IMR-90 (cell line): Measurements from ENCODE around the gene NEUROD2. TPM values are rescaled to one million over a fixed set of nuclear protein-coding genes. Genes with fewer than 3 reads are reported as not detected.

Experiments
- ATAC-seq: fragments of 200-7000 bp; cut with Tn5 transposase; 2 replicates; pipeline ENCODE4 v1.9.1; 2020; ENCODE audit warnings: low read depth, mild to moderate bottlenecking, moderate library complexity
- BruUV-seq: library from RNA; stranded (reverse); fragments of 400-500 nt; replicated peaks from 2 replicates; lab custom pipeline; 2021; lab: Mats Ljungman, UMichigan
- CTCF ChIA-PET: fragments of 300-600 bp; formaldehyde crosslinking; extraction: SDS; loops from one replicate; lab custom pipeline; 2021; ENCODE audit warnings: antibody characterized with exemption; lab: Yijun Ruan, JAX
- POLR2A ChIA-PET: fragments of 300-600 bp; sonication (Branson Sonifier 250); formaldehyde crosslinking; loops from one replicate; lab custom pipeline; 2022; ENCODE audit warnings: antibody characterized with exemption; ENCODE audit not compliant: unreplicated experiment; lab: Charles Lee
- DNase-seq: peaks from one replicate; pipeline ENCODE4 v3.0.0; 2013
- H2AFZ ChIP-seq: replicated peaks from 2 replicates; pipeline ENCODE3; 2013; ENCODE audit warnings: low read length, mild to moderate bottlenecking; ENCODE audit not compliant: poor library complexity
- H2AK5ac ChIP-seq: 2 replicates; pipeline ENCODE4 v1.6.1; 2013; ENCODE audit warnings: low read depth, low read length, inconsistent platforms
- H2AK9ac ChIP-seq: replicated peaks from 2 replicates; pipeline ENCODE3; 2013; ENCODE audit warnings: mild to moderate bottlenecking, low read depth, low read length, moderate library complexity; ENCODE audit not compliant: poor library complexity
- H2BK120ac ChIP-seq: 2 replicates; pipeline ENCODE4 v1.6.1; 2013; ENCODE audit warnings: low read depth, low read length, inconsistent platforms
- H2BK15ac ChIP-seq: 3 replicates; pipeline ENCODE4 v1.6.1; 2013; ENCODE audit warnings: low read depth, low read length, inconsistent platforms
- H2BK20ac ChIP-seq: 2 replicates; pipeline ENCODE4 v1.6.1; 2013; ENCODE audit warnings: low read depth, mild to moderate bottlenecking, inconsistent platforms, low read length, moderate library complexity
- H2BK5ac ChIP-seq: 2 replicates; pipeline ENCODE4 v1.6.1; 2013; ENCODE audit warnings: mild to moderate bottlenecking, low read depth, low read length, inconsistent platforms; ENCODE audit not compliant: poor library complexity, severe bottlenecking
- H3K14ac ChIP-seq: replicated peaks from 2 replicates; pipeline ENCODE4 v1.6.1; 2013; ENCODE audit warnings: low read depth, low read length, inconsistent platforms
- H3K18ac ChIP-seq: 2 replicates; pipeline ENCODE4 v1.6.1; 2013; ENCODE audit warnings: low read depth, low read length, control low read depth
- H3K23ac ChIP-seq: 2 replicates; pipeline ENCODE4 v1.6.1; 2013; ENCODE audit warnings: low read depth, low read length, inconsistent platforms
- H3K27ac ChIP-seq: 2 replicates; pipeline ENCODE4 v1.5.1; 2013; ENCODE audit warnings: mild to moderate bottlenecking, control low read depth, low read length; ENCODE audit not compliant: insufficient read depth
- H3K27me3 ChIP-seq: 2 replicates; pipeline ENCODE4 v1.6.1; 2013; ENCODE audit warnings: low read length; ENCODE audit not compliant: control insufficient read depth, insufficient read depth
- H3K36me3 ChIP-seq: 2 replicates; pipeline ENCODE4 v1.6.1; 2013; ENCODE audit warnings: low read length, mixed read lengths; ENCODE audit not compliant: control insufficient read depth, insufficient read depth
- H3K4ac ChIP-seq: 2 replicates; pipeline ENCODE4 v1.6.1; 2013; ENCODE audit warnings: low read depth, low read length, inconsistent platforms
- H3K4me1 ChIP-seq: 2 replicates; pipeline ENCODE4 v1.6.1; 2013; ENCODE audit warnings: low read length, mixed read lengths; ENCODE audit not compliant: control insufficient read depth, insufficient read depth
- H3K4me2 ChIP-seq: 2 replicates; pipeline ENCODE4 v1.6.1; 2013; ENCODE audit warnings: low read depth, mild to moderate bottlenecking, control low read depth, low read length, moderate library complexity
- H3K4me3 ChIP-seq: 2 replicates; pipeline ENCODE4 v1.5.1; 2013; ENCODE audit warnings: low read depth, mild to moderate bottlenecking, control low read depth, low read length, moderate library complexity; ENCODE audit not compliant: insufficient read depth
- H3K56ac ChIP-seq: 2 replicates; pipeline ENCODE4 v1.6.1; 2013; ENCODE audit warnings: low read length, inconsistent platforms; ENCODE audit not compliant: insufficient read depth; ENCODE audit errors: extremely low read depth
- H3K79me1 ChIP-seq, 2 experiments: 2 replicates each; pipeline ENCODE4 v1.6.1; 2013; ENCODE audit warnings: low read length in 2 of 2, inconsistent platforms in 1 of 2, low read depth in 1 of 2
- H3K9ac ChIP-seq: 2 replicates; pipeline ENCODE4 v1.6.1; 2013; ENCODE audit warnings: low read depth, low read length, control low read depth
- H3K9me1 ChIP-seq: 2 replicates; pipeline ENCODE4 v1.6.1; 2013; ENCODE audit warnings: low read length, inconsistent platforms; ENCODE audit not compliant: insufficient read depth
- H3K9me3 ChIP-seq: 2 replicates; pipeline ENCODE4 v1.6.1; 2013; ENCODE audit warnings: low read length; ENCODE audit not compliant: control insufficient read depth, insufficient read depth
- H4K20me1 ChIP-seq: 2 replicates; pipeline ENCODE4 v1.6.1; 2013; ENCODE audit warnings: low read length, inconsistent platforms; ENCODE audit not compliant: insufficient read depth
- H4K5ac ChIP-seq: 2 replicates; pipeline ENCODE4 v1.6.1; 2013; ENCODE audit warnings: mild to moderate bottlenecking, low read depth, low read length, control low read depth
- H4K8ac ChIP-seq, 2 experiments: 2 replicates each; pipeline ENCODE4 v1.6.1; 2013; ENCODE audit warnings: low read depth in 2 of 2, low read length in 2 of 2, control low read depth in 1 of 2, inconsistent platforms in 1 of 2
- H4K91ac ChIP-seq: 2 replicates; pipeline ENCODE4 v1.6.1; 2013; ENCODE audit warnings: low read depth, low read length, inconsistent platforms; ENCODE audit not compliant: insufficient read depth
- BHLHE40 ChIP-seq: fragments of 150-350 bp; IDR thresholded peaks from 2 replicates; pipeline ENCODE4 v1.6.1; 2016; ENCODE audit warnings: mild to moderate bottlenecking, low read depth, low read length
- CEBPB ChIP-seq: IDR thresholded peaks from 2 replicates; pipeline ENCODE4 v1.6.1; 2012; ENCODE audit warnings: low read depth, low read length, improper control_type of control experiment
- CHD1 ChIP-seq: IDR thresholded peaks from 2 replicates; pipeline ENCODE4 v1.6.1; 2012; ENCODE audit warnings: low read depth, low read length, improper control_type of control experiment
- FOS ChIP-seq: fragments of 150-350 bp; IDR thresholded peaks from 2 replicates; pipeline ENCODE4 v1.6.1; 2016; ENCODE audit warnings: low read depth, low read length
- MAFK ChIP-seq: IDR thresholded peaks from 2 replicates; pipeline ENCODE4 v1.6.1; 2012; ENCODE audit warnings: low read depth, low read length, improper control_type of control experiment
- MAZ ChIP-seq: IDR thresholded peaks from 2 replicates; pipeline ENCODE4 v1.6.1; 2012; ENCODE audit warnings: low read depth, mild to moderate bottlenecking, low read length, improper control_type of control experiment, moderate library complexity, borderline replicate concordance
- MXI1 ChIP-seq: IDR thresholded peaks from 2 replicates; pipeline ENCODE4 v1.6.1; 2012; ENCODE audit warnings: low read depth, mild to moderate bottlenecking, low read length, moderate library complexity, borderline replicate concordance
- NFE2L2 ChIP-seq: fragments of 150-350 bp; IDR thresholded peaks from 2 replicates; pipeline ENCODE4 v1.6.1; 2016; ENCODE audit warnings: low read depth, mild to moderate bottlenecking, low read length
- POLR2A ChIP-seq: IDR thresholded peaks from 2 replicates; pipeline ENCODE4 v1.6.1; 2012; ENCODE audit warnings: mild to moderate bottlenecking, low read depth, low read length
- RAD21 ChIP-seq: IDR thresholded peaks from 2 replicates; pipeline ENCODE4 v1.6.1; 2012; ENCODE audit warnings: low read length, improper control_type of control experiment
- RCOR1 ChIP-seq: IDR thresholded peaks from 2 replicates; pipeline ENCODE4 v1.6.1; 2012; ENCODE audit warnings: mild to moderate bottlenecking, low read length, improper control_type of control experiment; ENCODE audit not compliant: insufficient replicate concordance
- RFX5 ChIP-seq: IDR thresholded peaks from 2 replicates; pipeline ENCODE4 v1.8.0; 2012; ENCODE audit warnings: low read depth, mild to moderate bottlenecking, low read length, moderate library complexity
- SMC3 ChIP-seq: fragments of 150-350 bp; IDR thresholded peaks from 2 replicates; pipeline ENCODE4 v1.6.1; 2016; ENCODE audit warnings: low read depth, mild to moderate bottlenecking, antibody characterized with exemption, low read length, moderate library complexity
- WGBS, 2 experiments: methylation state at CpG; one replicate each; pipeline versions ENCODE4 v1.1.5 to v1.1.7; 2013; ENCODE audit warnings: missing lambda C conversion rate in 2 of 2; ENCODE audit not compliant: insufficient read length in 1 of 2; ENCODE audit errors: extremely low coverage in 2 of 2; 5-methylcytosine and 5-hydroxymethylcytosine counted together
- dilution Hi-C: fragments of 300-500 bp; cut with HindIII; formaldehyde crosslinking; loops from one replicate; pipeline ENCODE4 v1.14.3; 2018; ENCODE audit warnings: low sequenced_read_pairs; ENCODE audit not compliant: unreplicated experiment
- in situ Hi-C: fragments of 300-500 bp; cut with MboI; formaldehyde crosslinking; loops from 3 replicates; pipeline ENCODE4 v1.14.3; 2019; ENCODE audit warnings: low sequenced_read_pairs, inconsistent platforms, mixed read lengths
- intact Hi-C: fragments of 100-400 bp; cut with micrococcal nuclease; formaldehyde crosslinking; loops from 2 replicates; pipeline ENCODE4 v1.10.0; 2022
- polyA plus RNA-seq, 3 experiments: library from polyadenylated mRNA; depleted of rRNA; stranded (reverse); fragments of >200 nt; gene quantifications; 2 replicates each; pipeline ENCODE4 v1.2.3, GENCODE V29; 2012; ENCODE audit warnings: low replicate concordance in 1 of 3
- total RNA-seq: library from RNA; depleted of rRNA; stranded (reverse); fragments of >200 nt; gene quantifications from 2 replicates; pipeline ENCODE4 v1.2.3, GENCODE V29; 2012
- TF ChIP-seq, protein P1 (sequence below): conservative IDR thresholded peaks from 2 replicates; pipeline ENCODE4 v1.5.1; 2012; ENCODE audit warnings: mild to moderate bottlenecking, low read depth, low read length, improper control_type of control experiment
- TF ChIP-seq, protein P2 (sequence below): fragments of 150-350 bp; IDR thresholded peaks from 2 replicates; pipeline ENCODE4 v1.6.1; 2016; ENCODE audit warnings: low read depth, mild to moderate bottlenecking, low read length, moderate library complexity, borderline replicate concordance
- TF ChIP-seq, protein P3 (sequence below): fragments of 150-350 bp; IDR thresholded peaks from 2 replicates; pipeline ENCODE4 v1.6.1; 2017; ENCODE audit warnings: mild to moderate bottlenecking, antibody characterized with exemption, low read length, low read depth

Gene NEUROD2
- total and polyA plus RNA-seq, 2 of the 4 experiments (the other 2 are of a cell fraction) = not detected

DNA sequence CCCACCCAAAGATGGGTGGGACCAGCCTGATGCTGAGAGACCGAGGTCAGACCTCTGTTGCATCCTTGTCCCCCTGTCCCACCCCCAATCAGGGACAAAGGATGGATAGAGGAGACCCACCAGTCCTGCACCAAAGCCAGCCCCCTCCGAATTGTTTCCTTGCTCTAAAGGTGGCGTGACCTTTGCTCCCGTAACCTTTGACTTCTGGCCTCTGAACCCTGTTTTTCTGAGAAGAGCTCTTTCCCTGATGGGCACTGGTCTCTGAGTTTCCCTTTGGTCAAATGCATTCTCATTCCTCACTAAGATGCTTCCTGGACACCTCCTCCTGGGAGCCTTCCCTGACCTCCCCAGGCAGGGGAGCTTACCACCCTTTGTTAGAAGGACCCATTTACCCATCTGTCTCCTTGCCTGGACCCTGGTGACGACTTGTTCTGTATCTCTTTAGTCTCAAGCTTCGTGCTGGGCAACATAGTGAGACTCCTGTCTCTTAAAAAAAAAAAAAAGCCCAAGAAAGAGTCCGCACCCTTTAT is 5.3 kb upstream of the NEUROD2 start:
- Histone ChIP-seq H3K4me2 (no peak overlapping the region), H4K5ac (no peak overlapping the region), H4K20me1 (peaks cover 5% of the 10 kb centered on the region; the same call in 1 of the 2 replicates), H2BK20ac (no peak overlapping the region), H2BK15ac (no peak overlapping the region), H2BK120ac (no peak overlapping the region), H3K14ac (no peak overlapping the region), H3K4me1 (no peaks in the 10 kb centered on the region), H3K56ac (no peak overlapping the region), H3K9me1 (no peaks in the 10 kb centered on the region), H3K36me3 (no peaks in the 10 kb centered on the region), H4K91ac (no peak overlapping the region), H3K9ac (no peak overlapping the region), H3K27ac (no peak overlapping the region), H2AFZ (no peak overlapping the region), H2AK9ac (no peak overlapping the region), H2BK5ac (no peak overlapping the region), H3K79me1 (no peaks in the 10 kb centered on the region), H3K4ac (no peak overlapping the region), H3K23ac (no peak overlapping the region), H3K9me3 (no peaks in the 10 kb centered on the region), H3K18ac (no peak overlapping the region), H3K4me3 (no peak overlapping the region), H2AK5ac (no peak overlapping the region), H4K8ac (no peak overlapping the region), H3K27me3 (peaks cover 69% of the 10 kb centered on the region)
- ATAC-seq = no peak
- no peak for TF ChIP-seq CEBPB
- TF ChIP-seq RCOR1 = no peak
- TF ChIP-seq, protein P1, sequence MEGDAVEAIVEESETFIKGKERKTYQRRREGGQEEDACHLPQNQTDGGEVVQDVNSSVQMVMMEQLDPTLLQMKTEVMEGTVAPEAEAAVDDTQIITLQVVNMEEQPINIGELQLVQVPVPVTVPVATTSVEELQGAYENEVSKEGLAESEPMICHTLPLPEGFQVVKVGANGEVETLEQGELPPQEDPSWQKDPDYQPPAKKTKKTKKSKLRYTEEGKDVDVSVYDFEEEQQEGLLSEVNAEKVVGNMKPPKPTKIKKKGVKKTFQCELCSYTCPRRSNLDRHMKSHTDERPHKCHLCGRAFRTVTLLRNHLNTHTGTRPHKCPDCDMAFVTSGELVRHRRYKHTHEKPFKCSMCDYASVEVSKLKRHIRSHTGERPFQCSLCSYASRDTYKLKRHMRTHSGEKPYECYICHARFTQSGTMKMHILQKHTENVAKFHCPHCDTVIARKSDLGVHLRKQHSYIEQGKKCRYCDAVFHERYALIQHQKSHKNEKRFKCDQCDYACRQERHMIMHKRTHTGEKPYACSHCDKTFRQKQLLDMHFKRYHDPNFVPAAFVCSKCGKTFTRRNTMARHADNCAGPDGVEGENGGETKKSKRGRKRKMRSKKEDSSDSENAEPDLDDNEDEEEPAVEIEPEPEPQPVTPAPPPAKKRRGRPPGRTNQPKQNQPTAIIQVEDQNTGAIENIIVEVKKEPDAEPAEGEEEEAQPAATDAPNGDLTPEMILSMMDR = no peak
- no peak for TF ChIP-seq RFX5
- no peak for TF ChIP-seq NFE2L2
- no peak for TF ChIP-seq RAD21
- no peak for TF ChIP-seq BHLHE40
- TF ChIP-seq SMC3 = no peak
- TF ChIP-seq, protein P2, sequence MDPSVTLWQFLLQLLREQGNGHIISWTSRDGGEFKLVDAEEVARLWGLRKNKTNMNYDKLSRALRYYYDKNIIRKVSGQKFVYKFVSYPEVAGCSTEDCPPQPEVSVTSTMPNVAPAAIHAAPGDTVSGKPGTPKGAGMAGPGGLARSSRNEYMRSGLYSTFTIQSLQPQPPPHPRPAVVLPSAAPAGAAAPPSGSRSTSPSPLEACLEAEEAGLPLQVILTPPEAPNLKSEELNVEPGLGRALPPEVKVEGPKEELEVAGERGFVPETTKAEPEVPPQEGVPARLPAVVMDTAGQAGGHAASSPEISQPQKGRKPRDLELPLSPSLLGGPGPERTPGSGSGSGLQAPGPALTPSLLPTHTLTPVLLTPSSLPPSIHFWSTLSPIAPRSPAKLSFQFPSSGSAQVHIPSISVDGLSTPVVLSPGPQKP = no peak
- TF ChIP-seq, protein P3, sequence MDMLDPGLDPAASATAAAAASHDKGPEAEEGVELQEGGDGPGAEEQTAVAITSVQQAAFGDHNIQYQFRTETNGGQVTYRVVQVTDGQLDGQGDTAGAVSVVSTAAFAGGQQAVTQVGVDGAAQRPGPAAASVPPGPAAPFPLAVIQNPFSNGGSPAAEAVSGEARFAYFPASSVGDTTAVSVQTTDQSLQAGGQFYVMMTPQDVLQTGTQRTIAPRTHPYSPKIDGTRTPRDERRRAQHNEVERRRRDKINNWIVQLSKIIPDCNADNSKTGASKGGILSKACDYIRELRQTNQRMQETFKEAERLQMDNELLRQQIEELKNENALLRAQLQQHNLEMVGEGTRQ = no peak
- TF ChIP-seq FOS = no peak
- TF ChIP-seq MAFK = no peak
- no peak for TF ChIP-seq POLR2A
- no peak for TF ChIP-seq CHD1
- no peak for TF ChIP-seq MAZ
- TF ChIP-seq MXI1 = no peak
- DNase-seq = no peak
- BruUV-seq = no TSS peak
- ChIA-PET POLR2A (no interaction called here), CTCF (no interaction called here)
- WGBS, 2 experiments = 36% methylated on average over 3 of the region's 7 CpGs; no CpG with 5 or more reads in 1 of the 2 experiments
- in situ Hi-C loops = no loop called here
- dilution Hi-C loops = no loop called here
- intact Hi-C loops = no loop called here
